GM21786 (cell line): Measurements from ENCODE around the gene ADARB2.
"Not testable (repeated sequence)": the region's sequence is repeated elsewhere in the genome, so short reads cannot be mapped to it uniquely, and the experiment has no call there.

Source experiments
- ATAC-seq: cut with Tn5 transposase; IDR thresholded peaks from one replicate; pipeline ENCODE4 v1.9.1; 2021; ENCODE audit not compliant: unreplicated experiment

The ADARB2 gene

DNA sequence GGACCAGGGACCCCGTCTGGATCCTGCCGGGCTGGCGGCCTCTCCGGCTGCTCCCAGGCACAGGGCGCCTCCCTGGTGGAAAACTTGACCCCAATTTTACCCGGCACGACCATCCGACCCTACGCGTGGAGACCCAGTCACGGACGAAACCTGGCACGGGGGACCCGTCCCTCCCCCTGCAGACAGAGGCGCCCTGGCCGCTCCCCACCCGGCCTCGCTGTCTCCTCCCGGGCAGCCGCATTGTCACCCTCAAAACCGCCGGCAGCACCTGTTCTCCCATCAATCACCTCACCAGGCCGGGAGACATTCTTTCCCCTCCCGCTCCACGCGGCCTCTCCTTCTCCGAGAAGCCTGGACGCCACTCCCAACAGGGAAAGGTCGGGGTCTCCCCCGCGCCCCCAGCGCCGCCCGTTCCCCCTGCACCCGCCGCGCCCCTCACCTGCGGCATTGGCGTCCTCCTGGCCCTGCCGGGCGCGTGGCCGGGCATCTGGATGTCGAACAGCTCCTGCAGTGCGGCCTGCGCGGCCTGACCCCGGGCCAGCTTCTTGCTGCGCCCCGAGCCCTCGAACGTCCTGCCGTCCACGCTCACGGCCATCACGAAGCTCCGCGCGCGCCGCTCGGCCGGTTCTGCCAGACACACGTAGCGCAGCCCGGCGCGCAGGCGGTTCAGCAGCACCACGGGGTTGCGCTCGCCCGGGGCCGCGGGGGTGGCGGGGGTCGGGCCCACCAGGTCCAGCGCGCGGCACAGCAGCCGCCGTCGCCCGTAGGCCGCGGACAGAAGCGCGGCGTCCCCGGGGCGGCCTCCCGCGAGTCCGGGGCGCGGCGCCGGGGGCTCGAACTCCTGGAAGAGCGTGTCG is 374.5 kb downstream of the ADARB2 start:
- no peak for ATAC-seq

GRCh38 chr10:1361411-1362105 is 375.8 kb downstream of the ADARB2 start:
- ATAC-seq = no peak

DNA sequence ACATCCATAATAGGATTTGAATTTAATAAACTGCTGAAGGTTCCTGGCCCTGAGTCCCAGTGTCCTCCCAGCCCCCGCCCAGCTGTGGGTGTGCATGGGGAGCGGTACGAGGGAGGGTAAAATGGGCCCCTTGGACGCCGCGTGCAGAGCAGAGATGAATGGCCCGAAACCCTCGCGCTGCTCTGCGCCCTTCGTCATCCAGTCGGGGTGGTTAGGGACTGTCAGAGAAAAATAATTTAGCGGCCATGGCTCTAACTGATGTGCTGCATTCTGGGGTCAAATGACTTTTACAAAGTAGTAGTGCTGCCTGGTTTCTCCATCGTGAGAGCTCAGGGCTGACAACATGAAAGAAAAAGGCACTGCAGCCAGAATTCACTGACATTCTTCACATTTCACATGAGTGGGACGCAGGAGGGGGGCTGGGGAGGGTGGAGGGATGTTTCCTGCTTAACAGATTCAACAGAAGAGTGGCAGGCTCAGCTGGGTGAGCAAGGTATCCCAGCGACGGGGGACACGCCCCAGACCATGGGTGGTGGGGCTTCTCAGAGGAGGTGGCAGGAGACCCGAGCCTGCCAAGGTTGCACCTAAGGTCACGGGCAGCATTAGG is 376.7 kb downstream of the ADARB2 start:
- ATAC-seq = no peak

- ATAC-seq = no peak
Observed at GRCh38 chr10:1360011-1360557, 377.2 kb downstream of the ADARB2 start.

GRCh38 chr10:1359626-1359955 is 377.7 kb downstream of the ADARB2 start:
- ATAC-seq = no peak

GRCh38 chr10:1358860-1359625 is 378.3 kb downstream of the ADARB2 start:
- no peak for ATAC-seq

DNA sequence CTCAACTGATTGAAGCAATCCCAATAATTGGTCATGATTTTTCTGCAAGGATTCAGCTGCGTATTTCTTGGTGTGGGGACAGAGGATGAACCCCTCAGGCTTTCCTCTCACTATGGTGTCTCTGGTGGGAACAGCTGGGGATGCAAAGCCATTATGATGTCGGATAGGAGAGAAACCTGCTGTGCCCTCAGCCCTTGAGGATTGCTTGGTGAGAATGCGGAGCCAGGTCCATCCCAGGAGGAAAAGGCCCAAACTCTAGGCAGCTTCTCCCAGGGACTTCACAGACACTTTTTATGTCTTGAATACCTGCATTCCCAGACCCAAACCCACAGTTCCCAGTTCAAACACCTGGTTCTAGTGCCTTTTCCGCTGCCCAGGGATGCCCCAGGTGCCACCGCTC is 379.2 kb downstream of the ADARB2 start:
- ATAC-seq = no peak

DNA sequence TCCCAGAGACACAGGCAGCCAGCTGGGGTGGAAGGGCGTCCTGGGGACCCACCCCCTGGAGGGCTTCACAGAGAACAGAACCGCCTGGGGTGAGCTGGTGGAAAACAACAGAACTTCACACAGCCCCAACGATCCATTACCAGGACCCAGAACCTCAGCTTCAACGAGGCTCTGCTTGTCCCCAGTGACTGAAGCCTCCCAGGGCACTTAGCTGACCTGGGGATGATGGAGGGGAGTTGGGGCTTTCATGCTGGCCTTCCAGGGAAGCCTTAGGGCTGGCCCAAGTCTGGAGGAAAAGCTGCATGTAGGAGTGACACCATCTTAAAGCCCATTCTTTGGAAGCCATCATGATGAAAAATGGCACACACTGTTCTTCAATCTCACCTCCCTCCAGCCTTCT is 381.0 kb downstream of the ADARB2 start:
- no peak for ATAC-seq

- ATAC-seq = no peak
Observed at GRCh38 chr10:1354809-1355710, 382.3 kb downstream of the ADARB2 start.

GRCh38 chr10:1352296-1352695 is 385.0 kb downstream of the ADARB2 start:
- not testable (repeated sequence) for ATAC-seq

DNA sequence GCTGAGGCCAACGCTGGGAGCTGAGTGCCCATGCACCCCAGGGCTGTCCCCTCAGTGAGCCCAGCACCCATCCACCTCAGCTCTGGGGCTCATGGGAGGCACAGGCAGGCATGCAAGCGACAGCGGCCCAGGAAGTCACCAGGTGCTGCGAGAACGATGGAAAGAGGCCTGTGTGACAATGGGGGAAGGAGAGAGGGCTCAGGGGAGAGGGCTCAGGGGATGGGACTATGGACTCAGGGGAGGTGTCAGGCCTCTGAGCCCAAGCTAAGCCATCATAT is 388.6 kb downstream of the ADARB2 start:
- ATAC-seq = no peak

DNA sequence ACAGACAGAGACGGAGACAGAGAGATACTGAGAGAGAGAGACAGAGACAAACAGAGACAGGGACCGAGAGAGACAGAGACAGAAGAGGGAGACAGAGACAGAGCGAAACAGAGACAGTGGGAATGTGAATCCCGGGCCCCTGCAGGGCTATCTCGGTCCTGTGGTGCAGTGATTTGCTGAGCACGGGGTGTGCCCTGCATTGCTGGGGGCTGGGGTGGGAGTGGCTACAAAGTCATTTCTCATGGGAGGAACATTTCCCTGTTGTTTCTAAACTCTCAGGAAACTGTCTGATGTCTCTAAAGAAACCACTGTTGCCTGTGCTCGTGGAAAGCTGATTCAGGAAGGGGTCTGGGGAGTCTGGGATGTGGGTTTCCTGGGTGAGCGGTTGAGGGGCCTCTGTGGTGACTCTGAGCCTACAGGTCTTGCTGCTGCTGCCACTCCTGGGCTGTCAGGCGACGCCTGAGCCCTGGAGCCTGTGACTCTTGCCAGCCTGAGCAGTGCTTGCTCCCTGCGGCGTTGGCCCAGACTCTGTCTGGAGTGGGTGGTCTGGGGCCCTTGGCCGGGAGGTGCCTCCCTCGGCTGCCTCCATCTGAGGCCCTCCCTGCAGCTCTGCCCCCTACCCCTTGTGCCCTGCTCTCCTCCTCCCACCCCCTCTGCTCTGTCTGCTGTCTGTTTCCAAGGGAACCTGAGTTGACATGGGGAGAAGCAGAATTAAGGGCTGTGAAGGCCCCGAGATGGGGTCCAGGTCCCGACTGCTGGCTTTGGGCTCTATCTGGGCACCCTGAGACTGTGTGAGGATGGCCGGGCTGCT is 389.2 kb downstream of the ADARB2 start:
- no peak for ATAC-seq

- no peak for ATAC-seq
Observed at GRCh38 chr10:1347525-1347924, 389.8 kb downstream of the ADARB2 start.

- no peak for ATAC-seq
Observed at GRCh38 chr10:1346201-1346600, 391.1 kb downstream of the ADARB2 start.

- no peak for ATAC-seq
Observed at GRCh38 chr10:1345368-1345767, 392.0 kb downstream of the ADARB2 start.

- no peak for ATAC-seq
Observed at GRCh38 chr10:1344846-1345245, 392.5 kb downstream of the ADARB2 start.

GRCh38 chr10:1344408-1344807 is 392.9 kb downstream of the ADARB2 start:
- ATAC-seq = no peak

DNA sequence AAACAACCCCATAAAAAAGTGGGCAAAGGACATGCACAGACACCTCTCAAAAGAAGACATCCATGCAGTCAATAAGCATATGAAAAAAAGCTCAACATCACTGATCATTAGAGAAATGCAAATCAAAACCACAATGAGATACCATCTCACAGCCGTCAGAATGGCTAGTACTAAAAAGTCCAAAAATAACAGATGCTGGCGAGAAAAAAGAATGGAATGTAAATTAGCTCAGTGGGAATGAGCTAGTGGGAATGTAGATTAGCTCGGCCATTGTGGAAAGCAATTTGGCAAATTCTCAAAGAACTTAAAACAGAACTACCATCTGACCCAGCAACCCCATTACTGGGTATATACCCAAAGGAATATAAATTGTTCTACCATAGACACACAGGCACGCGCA is 394.1 kb downstream of the ADARB2 start:
- no peak for ATAC-seq

DNA sequence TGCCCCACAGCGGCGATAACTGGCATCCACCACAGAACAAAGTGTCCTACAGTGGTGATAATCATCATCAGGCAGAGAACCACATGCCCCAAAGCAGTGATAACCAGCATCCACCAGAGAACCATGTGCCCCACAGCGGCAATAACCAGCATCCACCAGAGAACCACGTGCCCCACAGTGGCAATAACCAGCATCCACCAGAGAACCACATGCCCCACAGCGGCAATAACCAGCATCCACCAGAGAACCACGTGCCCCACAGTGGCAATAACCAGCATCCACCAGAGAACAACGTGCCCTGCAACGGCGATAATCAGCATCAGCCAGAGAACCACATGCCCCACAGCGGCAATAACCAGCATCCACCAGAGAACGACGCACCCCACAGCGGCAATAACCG is 396.3 kb downstream of the ADARB2 start:
- ATAC-seq = not testable (repeated sequence)
